Renal pelvis (tissue), 4 donors: ENCODE results near the gene IQUB. TPM values are rescaled to one million over a fixed set of nuclear protein-coding genes. Genes with fewer than 3 reads are reported as not detected.
"Not testable (repeated sequence)": the region's sequence is repeated elsewhere in the genome, so short reads cannot be mapped to it uniquely, and the experiment has no call there.

ENCODE experiments used
- DNase-seq: peaks from one replicate; pipeline ENCODE4 v3.0.0-alpha.2; 2013
- polyA plus RNA-seq, 3 donors: library from polyadenylated mRNA; unstranded; fragments of 120-200 nt; gene quantifications; one replicate each; pipeline ENCODE4 v1.2.1, GENCODE V29; 2013; ENCODE audit not compliant: insufficient read length in 3 of 3

Gene IQUB
- polyA plus RNA-seq, 3 donors = 4.4 to 7.8 (median 6.3) TPM

GRCh38 chr7:123494193-123494796, 40.1 kb downstream of the IQUB start:
- peak; percentile 20 for DNase-seq

GRCh38 chr7:123492485-123492884, 41.9 kb downstream of the IQUB start:
- DNase-seq = no peak

DNA sequence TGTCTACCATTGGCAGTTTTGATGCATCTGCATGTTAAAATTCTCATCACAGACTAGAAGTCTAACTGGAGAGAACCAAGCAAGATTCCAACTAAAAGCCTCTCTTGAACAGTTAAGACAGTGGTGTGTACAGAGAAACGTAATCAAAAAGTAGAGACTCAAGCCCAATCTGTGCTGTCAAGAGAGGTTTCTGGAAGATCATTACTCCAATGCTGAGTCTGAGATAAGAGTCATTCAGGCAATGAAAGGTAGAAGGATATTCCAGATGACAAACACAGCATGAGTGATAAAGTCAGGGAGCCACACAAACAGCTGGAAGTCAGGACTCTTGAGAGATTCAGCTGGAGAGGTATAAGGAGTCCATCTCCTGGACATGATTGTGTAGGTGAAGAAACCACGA, 48.7 kb downstream of the IQUB start:
- DNase-seq = no peak

- no peak for DNase-seq
Measured at GRCh38 chr7:123485187-123485586, 49.2 kb downstream of the IQUB start.

- DNase-seq = no peak
Measured at GRCh38 chr7:123484199-123484598, 50.2 kb downstream of the IQUB start.

GRCh38 chr7:123480107-123480506, 54.3 kb downstream of the IQUB start:
- no peak for DNase-seq

DNA sequence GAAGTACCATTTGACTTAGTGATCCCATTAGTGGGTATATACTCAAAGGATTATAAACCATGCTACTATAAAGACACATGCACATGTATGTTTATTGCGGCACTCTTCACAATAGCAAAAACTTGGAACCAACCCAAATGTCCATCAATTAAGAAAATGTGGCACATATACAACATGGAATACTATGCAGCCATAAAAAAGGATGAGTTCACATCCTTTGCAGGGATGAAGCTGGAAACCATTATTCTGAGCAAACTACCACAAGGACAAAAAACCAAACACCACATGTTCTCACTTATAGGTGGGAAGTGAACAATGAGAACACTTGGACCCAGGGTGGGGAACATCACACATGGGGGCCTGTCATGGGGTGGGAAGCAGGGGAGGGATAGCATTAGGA, 56.3 kb downstream of the IQUB start:
- DNase-seq = not testable (repeated sequence)

DNA sequence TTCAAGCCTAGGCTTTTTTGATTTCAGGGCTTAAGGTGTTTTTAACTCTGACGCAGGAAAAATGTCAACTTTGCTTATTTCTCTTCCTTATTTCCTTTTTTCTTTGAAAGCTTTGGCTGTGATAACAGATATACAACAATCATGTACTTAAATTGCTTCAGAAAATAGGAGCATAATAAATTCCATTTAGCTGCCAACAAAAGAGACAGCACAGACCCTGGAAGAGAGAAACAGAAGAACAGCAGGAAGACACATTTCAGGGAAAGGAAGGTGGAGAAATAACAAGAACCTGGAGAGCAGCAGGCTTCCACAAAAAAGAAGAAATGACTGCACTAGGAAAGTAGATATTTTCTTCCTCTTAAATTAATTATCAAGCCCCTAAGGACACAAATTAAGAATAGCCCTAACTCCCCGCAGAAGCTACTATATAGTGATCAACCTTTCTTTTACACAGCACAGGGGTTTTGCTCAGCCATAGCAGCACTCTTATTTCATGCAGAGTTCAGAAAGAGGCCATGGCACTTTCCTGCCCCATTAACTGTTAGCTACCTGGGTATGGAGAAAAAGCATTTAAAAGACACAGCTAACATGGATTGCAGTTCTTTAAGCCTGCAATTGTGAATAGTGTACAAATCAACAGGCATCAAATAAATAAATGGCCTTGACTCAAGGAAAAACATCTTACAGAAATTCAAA, 61.5 kb downstream of the IQUB start:
- DNase-seq = peak; percentile 23

GRCh38 chr7:123472327-123472726, 62.1 kb downstream of the IQUB start:
- no peak for DNase-seq

DNA sequence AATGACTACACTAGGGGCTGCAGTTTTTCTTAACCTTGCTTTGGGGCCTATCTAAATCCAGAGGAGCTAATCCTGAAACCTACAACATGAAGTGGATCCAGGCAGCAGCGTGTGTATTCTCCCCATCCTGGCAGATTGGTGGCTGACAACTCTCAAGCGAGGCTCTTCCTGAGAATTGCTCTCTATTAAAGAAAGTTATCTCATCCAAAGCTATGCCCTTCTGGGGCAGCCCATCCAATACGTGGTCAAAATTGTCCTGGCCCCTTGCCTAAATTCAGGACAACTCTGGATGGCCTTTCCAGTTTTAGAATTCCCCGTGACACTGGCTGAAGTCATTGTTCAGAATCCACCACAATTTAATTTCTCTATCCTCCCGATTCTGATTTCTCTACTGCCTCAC, 66.1 kb downstream of the IQUB start:
- DNase-seq = no peak

- no peak for DNase-seq
Measured at GRCh38 chr7:123463890-123464289, 70.5 kb downstream of the IQUB start.

- DNase-seq = no peak
Measured at GRCh38 chr7:123460616-123461015, 73.8 kb downstream of the IQUB start.

DNA sequence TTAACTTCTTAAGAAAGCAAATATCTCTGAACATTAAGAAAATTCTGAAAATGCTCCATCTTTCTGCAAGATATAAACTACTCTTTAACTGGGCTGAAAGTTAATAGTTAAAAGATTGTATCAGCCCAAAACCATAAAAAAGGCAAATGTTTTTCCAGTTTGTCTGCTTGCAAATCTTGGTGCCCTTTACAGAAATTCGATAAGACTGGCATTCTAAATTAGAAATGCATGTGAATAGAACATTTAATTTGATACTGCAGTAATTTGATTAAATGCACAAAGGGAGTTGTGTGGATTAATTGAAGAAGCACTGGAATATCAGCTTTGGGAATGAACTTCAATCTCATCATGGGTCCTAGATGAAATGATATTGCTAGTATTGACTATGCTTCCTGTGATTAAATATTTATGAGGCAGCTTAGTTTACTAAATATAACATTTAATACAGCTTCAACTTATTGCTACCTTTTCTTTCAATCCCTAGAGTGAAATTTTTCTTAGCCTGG, 78.4 kb downstream of the IQUB start:
- no peak for DNase-seq

- no peak for DNase-seq
Measured at GRCh38 chr7:123440101-123440548, 94.3 kb downstream of the IQUB start.

DNA sequence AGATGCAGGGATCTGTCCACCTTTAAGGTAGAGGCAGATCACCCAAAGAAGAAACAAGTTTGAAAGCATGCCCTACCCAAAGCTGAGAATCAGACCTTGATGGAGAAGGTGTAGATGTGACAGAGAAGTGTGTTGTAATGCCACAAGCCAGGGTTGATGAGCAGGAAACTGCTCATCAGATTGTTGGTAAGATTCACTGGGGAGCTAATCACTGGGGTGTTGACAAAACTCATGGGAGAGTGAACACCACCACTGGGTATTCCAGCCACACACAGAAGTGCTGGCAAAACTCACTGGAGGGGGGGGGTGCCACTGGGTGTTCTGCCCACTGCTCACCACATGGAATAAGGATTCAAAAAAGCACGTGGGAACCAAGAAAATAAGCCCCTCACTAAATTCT, 95.2 kb downstream of the IQUB start:
- DNase-seq = no peak

DNA sequence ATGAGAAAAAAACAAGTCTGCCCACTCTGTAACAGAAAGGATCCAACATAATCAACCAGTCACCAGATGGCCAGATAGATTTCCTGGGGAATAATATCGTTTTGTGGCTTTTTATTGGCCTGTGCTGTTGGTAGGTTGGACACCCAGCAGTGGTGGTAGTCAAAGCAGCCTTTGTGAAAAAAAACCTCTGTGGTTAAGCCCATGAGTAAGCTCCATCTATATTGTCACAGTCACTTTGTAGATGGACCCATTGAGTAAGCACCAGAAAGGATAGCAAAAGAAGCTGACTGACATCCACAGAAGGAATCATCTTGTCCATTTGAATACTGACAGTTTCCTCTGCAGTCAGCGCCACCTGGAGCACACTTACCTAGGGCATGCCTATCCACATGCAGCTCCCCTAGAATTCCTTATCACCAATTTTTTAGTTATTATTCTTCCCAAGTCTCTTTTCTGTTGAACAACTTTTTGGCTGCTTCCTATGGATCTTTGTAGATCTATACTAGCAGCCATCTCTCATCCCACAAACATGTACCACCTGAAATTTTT, 96.9 kb downstream of the IQUB start:
- no peak for DNase-seq

DNA sequence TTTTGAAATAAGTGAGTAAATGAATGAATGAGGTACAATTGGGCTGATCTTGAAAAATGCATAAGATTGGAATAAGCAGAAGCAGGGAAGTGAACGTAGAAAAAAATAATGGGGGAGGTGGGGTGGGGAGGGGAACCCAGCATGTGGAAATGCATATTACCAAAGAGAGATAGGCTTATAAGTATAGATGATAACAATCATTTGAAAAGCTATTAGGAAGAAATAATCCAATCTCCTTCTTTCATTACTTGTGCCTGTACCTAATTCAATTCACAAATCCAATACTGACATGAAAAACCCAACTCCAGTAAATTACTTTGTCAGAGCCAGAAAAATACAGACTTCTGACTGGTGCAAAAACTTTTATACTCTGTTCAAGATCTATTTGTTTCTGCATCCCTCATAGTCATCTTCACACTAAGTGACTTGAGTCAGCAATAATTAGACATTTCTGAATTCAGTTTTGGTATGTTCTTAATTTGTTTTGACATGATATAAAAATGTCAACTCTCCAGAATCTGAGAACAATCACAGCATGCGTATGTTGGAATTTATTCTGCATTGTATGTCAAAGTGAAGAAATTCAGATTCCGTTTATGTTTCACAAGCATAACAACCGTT, 99.2 kb downstream of the IQUB start:
- DNase-seq = no peak

DNA sequence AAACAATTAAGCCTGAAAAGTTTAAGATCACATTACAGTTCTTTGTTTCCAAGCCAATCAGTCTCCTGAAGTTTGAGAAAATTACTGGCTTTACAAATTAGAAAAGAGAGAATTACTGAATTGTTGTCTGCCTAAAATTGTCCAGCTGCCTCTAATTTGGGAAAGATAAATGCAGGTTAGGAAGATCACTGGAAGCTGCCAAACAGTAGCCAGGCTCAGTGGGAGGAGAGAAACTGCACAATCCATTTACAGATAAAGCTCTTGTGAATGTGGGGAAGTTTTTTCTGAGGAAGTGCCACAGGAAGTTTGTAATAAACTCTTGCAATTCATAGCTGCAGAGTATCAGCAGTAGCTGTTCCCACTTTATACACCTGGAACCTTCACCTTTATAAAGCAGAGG, 100.7 kb downstream of the IQUB start:
- no peak for DNase-seq

DNA sequence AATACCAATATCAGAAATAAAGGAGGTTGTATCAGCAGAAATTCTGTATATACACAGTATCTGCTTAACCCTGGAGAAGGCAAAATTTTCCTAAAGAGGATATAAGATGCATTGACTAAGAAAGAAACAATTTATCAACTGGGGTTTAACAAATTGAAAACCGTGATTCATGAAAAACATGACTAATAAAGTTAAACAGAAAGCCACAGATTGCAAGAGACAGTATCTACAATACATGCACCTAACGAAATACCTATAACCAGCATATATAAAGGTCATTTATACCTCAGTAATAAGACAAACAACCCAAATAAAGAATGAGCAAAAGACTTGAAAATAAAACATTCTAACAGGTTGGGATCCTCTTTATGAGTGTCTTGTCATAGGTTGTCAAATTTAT, 101.8 kb downstream of the IQUB start:
- no peak for DNase-seq

DNA sequence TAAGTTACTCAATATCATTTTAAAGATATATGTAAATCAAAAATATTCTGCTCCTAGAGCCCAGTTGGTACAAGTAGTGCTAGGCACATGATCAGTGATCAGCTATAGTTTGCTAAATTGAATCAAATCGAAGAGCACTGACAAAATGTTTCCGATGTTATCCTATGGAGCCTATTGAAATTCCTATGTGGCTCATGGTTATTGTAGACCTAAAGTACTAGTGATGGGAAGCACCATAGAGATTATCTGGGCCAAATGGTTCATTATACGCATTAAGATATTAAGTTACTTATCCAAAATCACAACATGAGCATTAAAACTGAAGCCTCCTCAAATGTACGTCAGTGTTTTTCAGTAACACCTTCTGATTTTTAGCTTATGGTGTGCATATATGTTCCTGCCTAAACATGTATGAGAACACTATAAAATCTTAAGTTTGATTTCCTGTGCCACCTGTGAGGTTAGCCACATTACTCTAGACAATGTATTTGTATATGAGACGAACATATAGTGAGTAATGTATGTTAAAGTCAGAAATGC, 103.2 kb downstream of the IQUB start:
- no peak for DNase-seq

GRCh38 chr7:123425246-123425645, 109.1 kb downstream of the IQUB start:
- no peak for DNase-seq

DNA sequence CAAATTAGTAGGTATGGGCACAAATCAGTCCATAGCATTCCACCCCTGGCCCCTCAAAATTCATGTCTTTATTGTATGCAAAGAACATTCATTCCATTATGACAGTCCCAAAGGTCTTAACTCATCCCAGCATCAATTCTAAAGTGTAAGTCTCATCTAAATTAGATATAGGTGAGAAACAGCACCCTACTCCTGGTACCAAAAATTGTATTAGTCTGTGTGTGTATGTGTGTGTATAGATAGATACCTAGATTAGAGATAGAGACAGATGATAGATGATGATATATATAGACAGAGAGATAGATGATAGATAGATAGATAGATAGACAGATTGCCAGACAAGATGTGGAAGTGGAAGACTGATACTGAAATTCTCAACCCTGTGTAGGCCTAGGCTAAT, 109.9 kb downstream of the IQUB start:
- no peak for DNase-seq

DNA sequence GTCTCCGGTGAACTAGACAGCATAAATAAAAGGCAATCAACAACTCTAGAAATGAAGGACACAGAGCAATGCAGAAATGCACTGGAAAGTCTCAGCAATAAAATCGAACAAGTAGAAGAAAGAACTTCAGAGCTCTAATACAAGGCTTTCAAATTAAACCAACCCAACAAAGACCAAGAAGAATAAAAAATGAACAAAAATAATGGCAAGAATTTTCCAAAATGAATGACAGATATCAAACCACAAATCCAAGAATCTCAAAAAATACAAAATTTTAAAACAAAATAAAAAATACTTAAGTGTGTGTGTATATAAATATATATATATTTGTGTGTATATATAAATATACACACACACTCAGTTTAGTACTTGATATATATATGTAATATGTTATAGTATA, 110.8 kb downstream of the IQUB start:
- no peak for DNase-seq
